ENCODE results near the gene SRCIN1.
"Not testable (repeated sequence)": the region's sequence is repeated elsewhere in the genome, so short reads cannot be mapped to it uniquely, and the experiment has no call there.

- not testable (repeated sequence) for TF ChIP-seq CTCF (conservative IDR thresholded peaks at IDR 0.05); EZH2 (IDR thresholded peaks at IDR 0.05; ENCODE audit: low read depth)
Measured at GRCh38 chr17:38503286-38503913, 102.4 kb downstream of the SRCIN1 start.

All from PC-9 (cell line).